Measurements from ENCODE around the gene LTBP1.

Gene LTBP1

DNA sequence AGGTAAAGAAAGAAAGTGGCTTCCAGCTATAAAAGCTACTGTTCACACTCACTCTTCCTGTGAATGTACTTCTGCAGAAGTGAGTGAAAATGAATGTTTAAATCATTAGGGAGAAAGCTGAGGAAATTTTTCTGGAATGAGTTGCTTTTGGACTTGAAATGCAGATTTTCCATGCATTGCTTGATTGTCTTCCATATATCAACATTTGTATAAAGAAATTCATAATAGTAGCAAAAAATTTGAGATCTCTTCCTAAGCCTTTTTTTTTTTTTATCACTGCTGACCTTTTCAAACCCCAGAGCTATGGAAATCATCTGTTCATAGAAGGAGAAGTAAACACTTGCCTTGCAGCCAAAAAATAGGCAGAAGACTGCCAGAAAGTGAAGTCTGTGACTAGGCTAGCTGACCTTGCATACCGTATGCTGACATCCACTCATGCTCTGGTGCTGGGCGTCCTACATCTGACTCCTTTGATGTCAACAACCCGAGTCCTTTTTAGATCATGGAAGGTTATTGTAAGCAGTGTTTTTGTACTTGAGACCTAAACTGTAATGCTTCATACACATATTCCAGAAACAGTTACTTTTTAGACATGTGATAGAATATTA, 375.2 kb downstream of the LTBP1 start:
- DNase-seq = no peak

DNA sequence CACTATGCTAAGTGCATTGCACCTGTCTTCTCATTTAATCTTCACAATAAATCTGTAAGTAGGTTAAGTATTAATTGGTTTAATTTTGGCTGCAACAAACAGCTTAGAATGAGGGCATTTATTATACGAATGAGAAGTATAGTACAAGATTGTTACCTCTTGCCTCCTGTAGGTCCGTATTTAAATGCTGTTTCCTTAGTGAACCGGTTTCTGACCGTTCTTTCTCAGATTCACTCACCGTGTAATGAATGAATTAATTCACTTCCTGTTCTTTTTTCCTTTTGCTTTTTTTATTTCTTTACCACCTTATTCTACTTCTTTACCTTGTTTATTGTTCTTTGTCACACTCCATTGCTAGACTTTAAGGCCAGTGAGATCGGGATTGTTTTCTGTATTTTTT, 375.9 kb downstream of the LTBP1 start:
- no peak for DNase-seq

DNA sequence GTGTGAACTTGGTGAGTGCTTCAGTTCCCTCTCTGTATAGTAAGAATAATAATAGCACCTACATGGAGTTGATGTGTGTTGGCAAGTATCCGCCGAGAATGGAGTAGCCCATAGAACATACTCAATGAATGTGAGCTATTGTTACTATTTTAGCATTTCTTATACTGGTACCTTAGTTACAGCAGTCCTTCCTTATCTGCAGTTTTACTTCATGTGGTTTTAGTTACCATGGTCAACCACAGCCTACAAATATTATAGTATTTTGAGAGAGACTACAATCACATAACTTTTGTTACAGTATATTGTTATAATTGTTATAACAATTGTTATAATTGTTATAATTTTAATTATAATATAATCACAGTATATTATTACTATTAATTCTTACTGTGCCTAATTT, 377.2 kb downstream of the LTBP1 start:
- no peak for DNase-seq

DNA sequence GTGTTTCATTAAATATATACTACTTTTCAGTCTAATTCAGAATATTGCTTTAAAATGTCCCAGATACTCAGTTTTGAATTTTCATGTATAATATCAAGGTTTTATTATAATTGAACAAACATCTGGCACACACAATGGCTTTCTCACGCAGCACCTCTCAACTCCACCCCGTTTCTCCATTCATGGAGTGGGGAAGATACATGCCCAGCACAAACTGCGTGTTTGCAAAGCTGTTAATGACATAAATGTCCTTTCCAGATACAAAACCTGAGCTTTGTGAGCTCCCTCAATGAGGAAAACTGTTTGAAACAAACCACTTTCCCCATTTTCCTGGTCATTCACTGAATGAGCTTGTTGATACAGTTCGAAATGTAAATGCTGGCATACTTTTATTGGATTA, 379.3 kb downstream of the LTBP1 start:
- DNase-seq = no peak

DNA sequence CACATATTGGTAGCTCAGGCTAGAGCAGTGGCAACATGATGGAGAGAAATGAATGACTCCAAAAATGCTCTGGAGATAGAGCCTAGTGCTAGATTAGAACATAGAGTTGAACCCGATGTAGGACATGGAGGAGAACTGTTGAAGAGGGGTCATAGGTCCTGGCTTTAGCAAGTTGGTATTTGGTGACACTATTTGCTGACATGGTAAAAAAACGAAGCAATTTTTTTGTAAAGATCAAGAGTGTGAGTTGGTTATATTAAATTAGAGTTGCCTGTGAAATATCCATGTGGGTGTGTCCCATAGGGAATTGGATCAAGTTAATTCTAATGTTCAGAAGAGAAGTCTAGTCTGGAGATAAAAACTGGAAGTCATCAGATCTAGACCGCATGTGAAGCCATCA, 386.7 kb downstream of the LTBP1 start:
- DNase-seq = no peak

DNA sequence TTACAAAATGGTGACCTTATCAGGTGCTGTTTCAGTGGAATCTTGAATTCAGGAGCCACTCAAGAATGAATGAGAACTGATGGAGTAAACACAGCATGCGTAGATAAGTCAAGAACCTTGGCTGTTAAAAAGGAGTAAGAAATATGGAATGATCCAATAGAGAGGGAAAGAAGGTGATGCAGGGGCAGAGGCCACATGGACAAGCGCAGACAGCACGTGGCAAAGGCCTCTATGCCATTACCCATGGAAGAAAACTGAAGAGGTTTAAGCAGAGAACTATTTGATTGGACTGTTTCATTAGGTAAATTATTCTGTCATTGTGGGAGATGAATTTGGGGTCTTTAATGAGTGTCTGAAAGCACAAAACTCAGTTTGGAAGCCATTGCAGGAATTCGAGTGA, 387.3 kb downstream of the LTBP1 start:
- DNase-seq = no peak

DNA sequence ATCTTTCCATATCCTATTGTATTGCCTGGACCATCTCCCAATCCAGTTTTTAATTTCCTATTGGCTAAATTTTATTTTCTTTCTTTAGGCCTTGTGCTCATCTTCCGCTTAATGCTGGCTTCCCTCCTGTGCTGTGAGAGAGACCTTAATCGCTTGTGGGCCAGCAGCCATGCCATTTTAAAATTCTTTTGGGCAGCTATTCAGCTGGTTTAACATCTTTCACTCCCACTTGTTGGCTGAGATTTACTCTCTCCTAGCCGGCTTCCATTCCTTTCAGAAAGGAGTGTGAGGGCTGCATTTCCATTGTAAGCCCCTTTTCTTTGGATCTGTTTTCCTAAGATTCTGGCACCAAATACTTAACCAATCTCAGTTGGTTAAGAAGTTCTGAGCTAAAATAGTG, 388.8 kb downstream of the LTBP1 start:
- DNase-seq = no peak

DNA sequence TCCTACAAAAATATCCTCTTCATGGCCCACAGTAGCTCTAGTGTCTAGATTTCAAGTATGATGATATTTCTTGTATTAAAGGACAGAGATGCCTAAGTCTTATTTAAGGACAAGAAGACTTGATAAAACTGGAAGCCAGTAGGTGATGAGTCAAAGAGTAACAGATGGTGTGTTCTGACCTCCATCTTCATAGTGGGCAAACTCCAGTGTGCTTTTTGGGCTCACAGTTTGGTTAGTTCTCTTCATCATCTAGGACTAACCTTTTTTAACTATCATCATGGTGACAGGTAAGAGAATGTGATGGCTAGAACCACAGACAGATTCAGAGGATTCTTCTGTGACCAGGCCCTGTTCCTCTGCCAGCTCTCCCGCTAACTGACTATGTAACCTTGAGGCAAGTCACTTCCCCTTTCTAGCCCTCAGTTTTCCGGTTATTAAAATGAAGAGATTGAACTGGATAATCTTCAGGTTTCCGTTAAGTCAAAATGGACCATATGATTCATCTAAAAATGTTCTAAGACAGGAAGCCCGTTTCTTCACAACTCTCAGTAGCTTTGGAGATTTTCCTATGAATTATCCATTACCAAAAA, 389.4 kb downstream of the LTBP1 start:
- no peak for DNase-seq

DNA sequence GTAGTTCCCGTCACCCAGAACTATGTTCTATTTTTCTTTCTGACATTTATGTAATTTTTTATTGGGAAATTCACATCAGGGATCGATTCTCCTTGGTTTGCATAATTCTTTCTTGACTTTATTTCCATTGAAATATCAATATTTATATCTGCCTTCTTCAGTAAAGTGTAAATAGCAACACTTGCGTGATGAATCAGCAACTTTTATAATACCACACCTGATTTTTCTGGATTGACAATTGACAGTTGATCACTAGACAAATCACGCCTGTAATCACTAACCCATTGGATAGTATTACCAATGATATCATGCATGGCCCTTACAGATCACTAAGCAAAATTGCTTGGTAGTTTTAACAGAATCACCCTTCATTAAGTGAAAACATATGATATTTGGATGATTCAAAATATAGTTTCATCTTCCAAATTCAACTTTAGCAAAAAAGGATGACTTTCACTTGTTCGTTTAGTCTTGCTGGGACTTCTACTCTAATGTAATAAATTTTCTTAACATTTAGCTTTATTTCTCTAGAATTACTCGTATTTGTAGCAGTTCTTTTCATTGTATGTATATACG, 390.7 kb downstream of the LTBP1 start:
- no peak for DNase-seq

DNA sequence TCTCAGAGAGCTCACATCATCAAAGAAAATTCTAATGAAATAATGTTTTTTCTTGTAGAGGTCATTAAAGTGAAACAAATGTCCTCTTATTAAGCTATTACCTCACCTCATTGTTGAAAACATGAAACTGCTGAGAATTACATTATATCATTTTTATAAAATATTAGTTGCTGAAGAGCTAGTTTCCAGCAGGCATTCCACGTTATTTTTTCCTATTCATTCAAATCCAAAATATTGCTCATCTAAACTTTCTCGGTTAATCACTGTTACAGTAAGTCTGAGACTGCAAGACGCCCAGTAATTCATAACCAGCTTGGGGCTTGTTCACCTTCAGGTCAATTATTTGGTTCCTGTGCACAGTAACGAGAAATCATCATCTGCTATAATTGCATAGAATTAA, 391.2 kb downstream of the LTBP1 start:
- no peak for DNase-seq

DNA sequence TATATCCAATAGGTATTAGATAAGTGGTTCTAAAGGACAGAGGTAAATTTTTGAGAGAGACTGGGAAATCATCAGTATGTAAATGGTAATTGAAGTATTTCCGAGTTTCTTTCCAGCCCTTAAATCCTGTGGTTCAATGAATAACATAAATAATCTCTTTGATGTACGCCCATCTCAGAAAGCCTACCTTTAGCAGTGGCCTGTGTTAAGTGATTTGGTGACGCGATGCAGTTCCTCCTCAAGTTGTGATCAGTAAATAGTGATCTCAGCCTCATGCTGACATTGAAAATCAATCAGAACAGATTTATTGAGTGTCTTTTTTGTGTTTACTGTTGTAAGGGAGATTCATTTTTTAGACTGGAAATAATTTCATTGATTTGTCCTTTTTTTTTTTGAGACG, 392.5 kb downstream of the LTBP1 start:
- DNase-seq = no peak

DNA sequence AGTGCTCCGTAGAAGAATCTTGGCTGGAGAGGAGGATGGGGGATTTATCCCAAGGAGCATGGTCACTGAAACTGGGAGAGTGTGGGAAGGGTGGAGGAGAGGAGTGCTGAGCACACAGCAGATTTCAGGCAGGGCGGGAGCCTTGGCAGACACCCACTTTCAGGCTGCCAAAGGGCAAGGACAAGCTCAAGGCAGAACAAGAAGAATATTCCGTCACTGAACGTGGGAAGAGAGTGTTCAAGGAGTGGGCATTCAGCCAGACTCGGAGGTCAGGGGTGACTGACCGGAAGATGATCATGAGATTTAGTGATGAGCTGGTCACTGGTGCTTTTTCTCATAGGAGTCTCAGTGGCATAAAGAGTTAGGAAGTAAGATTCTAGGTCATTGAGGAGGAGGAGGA, 393.5 kb downstream of the LTBP1 start:
- DNase-seq = no peak

DNA sequence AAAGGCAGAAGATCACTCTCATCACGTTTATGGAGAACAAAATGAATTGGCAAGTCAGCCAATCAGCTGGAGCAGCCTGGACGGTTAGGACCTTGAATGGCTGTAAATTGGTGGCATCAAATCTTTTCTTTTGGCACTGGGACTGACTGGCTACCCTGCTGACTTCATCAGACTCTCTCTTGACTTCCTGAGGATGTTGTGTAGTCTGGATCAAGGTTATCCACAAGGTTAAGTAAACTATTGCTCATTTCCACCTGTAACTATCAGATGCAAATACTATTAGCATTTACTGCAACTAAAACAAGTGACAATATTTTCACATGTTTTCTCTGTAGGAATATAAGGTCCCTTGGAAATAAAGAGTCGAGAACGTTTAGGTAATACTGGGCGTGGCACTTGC, 395.4 kb downstream of the LTBP1 start:
- DNase-seq = no peak

DNA sequence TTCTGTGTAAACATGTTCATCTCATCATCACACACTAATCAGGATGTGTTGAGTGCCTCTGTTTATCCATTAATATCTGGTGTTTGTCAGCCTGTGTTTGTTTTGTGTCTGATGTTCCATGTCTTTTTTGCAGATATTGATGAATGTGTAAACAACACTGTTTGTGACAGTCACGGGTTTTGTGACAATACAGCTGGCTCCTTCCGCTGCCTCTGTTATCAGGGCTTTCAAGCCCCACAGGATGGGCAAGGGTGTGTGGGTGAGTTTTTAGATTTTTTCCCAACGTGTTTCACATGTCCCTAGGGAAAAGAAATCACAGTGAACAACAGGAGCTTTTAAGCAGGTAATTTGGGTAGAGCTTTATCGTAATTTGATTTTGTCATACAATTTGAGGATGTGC, 396.0 kb downstream of the LTBP1 start:
- DNase-seq = no peak

DNA sequence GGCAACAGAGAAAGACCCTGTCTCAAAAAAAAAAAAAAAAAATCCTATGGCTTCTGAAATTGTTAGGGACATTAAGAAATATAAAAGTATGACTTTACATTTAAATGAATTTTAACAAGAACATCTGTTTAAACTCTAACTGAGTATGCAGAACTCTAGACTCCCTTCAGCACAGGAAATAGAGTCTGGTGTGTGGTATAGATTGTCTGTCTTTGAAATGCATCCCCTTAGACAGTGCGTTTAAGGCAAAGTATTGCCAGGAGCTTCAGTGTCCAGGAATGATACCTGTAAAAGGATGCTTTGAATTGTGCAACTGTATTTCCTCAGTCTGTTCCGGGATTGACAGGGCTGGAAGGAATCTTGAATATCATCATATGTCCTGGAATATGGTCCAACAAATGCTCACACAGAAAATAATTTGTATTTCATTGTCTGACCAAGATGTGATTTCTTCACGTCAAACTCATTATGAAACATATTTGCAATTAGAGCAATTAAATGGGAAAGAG, 396.7 kb downstream of the LTBP1 start:
- DNase-seq = no peak

DNA sequence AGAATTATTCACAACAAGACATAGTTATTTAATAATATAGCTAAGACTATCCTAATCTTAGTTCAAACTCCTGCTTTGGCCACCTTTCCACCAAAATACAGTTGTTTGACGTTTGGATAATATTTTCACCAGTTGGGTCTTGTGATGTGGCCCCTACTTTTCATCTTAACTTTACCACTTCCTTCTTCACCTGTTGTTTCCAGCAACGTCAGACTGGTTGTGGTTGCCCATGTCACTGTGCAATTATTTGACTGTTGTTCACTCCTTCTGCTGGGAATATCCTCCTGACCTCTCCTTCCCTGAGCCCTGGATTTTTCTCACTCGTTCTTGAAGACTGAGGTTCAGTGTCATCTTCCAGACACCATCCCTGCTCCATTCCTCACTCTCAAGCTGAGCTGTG, 397.5 kb downstream of the LTBP1 start:
- no peak for DNase-seq

DNA sequence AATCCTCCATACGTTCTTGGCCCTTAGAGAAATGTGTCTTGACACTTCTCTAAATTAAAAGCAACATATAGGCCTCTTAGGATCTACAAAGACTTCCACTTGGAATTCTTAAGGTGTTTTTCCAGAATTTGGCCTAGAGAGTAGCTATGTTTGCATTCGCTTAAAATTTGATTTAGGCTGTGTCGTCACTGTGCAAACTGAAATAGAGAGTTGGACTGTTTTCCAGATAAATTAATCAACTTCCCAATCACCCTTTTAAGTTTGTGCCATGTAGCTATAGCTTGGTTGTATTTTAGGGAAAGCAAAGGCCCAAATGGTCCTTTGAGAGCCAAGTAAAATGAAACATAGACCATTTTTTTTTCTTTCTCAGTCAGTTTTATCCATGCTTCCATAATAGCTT, 401.1 kb downstream of the LTBP1 start:
- no peak for DNase-seq

DNA sequence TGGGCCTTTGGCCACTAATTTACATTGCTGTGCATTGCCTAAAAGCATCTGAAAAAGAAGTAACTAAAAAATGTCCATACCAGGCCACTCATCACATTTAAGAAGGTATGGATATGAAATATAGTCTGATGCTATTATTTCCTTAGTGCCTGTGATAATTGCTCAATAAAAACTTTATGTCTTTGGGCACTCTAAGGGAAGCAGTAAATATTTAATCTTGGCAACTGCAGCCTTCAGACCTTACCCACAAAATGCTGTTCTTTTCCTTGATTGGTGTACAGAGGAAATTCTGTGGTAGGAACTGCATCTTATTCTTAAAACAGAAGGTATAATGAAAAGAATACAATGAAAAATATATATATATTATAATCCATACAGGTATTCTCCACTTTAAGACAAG, 403.9 kb downstream of the LTBP1 start:
- no peak for DNase-seq

DNA sequence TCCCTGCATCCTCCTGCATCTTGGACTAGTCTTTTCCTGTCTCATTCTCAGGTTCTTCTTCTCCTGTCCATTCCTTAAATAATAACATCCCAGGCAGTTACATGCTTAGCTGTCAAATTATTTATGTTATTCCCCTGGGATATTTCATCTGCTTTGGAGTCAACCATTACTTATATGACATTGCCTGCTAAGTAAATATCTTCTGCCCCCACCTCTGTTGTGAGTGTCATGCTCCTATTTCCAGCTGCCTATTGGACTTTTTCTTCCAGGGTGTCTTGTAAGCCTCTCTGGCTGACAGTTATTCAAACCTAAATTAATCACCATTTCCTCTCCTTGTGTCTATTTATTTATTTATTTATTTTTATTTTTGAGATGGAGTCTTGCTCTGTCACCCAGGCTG, 405.0 kb downstream of the LTBP1 start:
- no peak for DNase-seq

DNA sequence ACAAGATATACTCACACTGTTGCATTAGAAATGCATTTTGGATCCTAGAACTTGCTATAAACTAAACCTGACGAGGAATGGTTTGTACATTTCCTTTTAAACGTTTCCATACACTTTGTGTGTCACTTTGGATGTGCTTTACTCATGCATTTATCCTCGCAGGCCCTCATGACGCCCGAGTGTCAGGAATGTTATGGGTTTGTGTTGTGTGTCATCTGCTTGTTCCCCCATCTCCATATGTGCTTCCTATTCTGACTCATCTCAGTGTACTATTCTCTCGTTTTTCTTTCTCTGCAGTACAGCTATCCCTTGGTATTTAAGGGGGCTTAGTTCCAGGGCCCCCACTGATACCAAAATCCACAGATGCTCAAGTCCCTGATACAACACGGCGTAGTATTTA, 408.2 kb downstream of the LTBP1 start:
- DNase-seq = no peak

DNA sequence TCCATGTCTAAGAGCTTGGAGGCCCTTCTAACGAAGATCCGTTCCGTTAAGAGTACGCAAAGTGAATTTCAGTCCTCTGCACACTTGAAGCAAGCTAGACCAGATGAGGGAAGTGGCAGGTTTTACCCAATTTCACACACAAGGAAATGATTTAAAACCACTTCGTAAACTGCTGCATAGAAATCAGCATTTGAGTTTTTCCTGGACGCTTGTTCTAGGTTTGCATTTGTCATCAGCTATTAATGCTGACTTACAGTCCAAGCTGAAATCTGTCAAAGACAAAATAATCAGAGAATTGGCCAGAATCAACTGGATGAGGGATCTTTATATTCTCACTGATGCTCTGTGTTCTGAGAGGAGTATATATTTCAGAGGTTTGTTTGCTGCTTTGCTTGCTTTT, 412.1 kb downstream of the LTBP1 start:
- no peak for DNase-seq

DNA sequence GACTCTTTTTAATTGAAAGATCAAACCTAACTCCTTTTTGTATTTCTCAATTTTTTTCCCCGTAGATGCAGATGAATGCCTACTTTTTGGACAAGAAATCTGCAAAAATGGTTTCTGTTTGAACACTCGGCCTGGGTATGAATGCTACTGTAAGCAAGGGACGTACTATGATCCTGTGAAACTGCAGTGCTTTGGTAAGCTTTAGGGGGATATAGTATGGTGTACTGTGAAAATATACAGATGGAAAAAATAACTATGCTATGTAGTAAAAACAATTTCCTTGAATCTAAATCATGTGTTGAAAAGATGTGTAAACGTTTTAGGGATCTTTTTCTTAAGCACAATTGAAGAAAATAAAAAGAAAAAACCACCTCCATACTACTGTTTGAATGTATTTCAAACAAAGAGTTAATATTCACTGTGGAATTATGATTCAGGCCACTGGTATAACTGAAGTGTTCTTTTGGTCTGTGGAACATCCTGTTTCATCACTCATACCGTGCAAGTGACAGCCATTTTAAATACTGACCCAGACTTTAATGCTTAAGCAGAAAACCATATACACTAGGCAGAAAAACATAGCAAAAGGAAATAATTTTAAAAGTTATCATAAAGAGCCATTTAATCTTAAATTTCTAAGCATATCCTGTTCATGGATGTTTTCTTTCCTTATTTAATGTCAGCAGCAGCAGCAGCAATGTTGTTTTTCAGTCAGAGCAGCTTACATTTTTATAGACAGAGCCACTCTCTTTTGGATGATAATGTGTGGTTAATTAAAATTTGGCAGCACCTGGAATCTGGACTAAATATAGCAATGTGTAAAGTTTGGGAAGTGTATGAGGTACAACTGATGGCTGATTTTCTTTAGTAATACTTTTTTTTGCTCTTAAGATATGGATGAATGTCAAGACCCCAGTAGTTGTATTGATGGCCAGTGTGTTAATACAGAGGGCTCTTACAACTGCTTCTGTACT, 416.9 kb downstream of the LTBP1 start:
- no peak for DNase-seq

DNA sequence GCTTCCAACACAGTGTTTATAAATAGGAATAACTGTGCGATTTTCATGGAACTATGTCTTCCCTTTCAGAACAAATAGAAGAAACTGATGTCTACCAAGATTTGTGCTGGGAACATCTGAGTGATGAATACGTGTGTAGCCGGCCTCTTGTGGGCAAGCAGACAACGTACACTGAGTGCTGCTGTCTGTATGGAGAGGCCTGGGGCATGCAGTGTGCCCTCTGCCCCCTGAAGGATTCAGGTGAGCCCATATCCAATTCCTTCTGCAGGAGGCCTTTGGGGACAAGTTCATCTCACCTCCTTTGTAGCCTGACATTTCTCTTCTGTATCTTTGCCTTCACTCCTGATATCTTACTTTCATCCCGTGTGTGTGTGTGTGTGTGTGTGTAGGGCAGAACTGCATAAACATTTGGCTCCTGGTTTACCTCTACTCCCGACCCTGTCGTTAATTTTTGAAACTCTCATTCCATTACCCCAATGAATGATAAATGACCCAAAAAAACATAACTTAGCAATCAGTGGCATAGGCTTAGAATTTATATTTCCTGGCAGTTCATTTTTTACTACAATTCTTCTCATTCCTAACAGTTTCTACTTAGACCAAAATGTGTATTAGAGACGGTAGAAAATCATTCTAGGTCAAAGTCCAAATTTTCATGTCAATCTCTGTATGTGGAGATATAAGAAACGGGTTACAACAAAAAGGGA, 418.7 kb downstream of the LTBP1 start:
- no peak for DNase-seq

Data from CD4-positive, alpha-beta T cell treated with Interleukin-17A for 4 hours (primary cell).